GM19025 (cell line): ENCODE measurements around the gene DACT3.

ENCODE experiments used
- ATAC-seq: cut with Tn5 transposase; IDR thresholded peaks from one replicate; pipeline ENCODE4 v1.9.1; 2021; ENCODE audit warnings: mild to moderate bottlenecking, low read depth, moderate library complexity; ENCODE audit not compliant: unreplicated experiment

Gene DACT3

GRCh38 chr19:46661020-46661731, at the start of gene DACT3:
Gene DACT3 (minus strand): TSS chr19:46661182. CDS start chr19:46661064, 118 bp downstream.
- ATAC-seq, result peak; percentile 94

- no peak for ATAC-seq
These were observed 49.7 kb upstream of the DACT3 start for GRCh38 chr19:46710687-46711086.

- ATAC-seq, result no peak
These were observed 43.5 kb upstream of the DACT3 start for GRCh38 chr19:46704379-46705076.

- no peak for ATAC-seq
These were observed 39.7 kb upstream of the DACT3 start for GRCh38 chr19:46700704-46701103.

GRCh38 chr19:46698395-46699321, 37.7 kb upstream of the DACT3 start:
- no peak for ATAC-seq

GRCh38 chr19:46697204-46697960, 36.4 kb upstream of the DACT3 start:
- no peak for ATAC-seq

GRCh38 chr19:46696866-46697203, 35.9 kb upstream of the DACT3 start:
- ATAC-seq, result no peak

- ATAC-seq, result no peak
These were observed 35.1 kb upstream of the DACT3 start for GRCh38 chr19:46696052-46696451.

GRCh38 chr19:46693760-46694159, 32.8 kb upstream of the DACT3 start:
- ATAC-seq, result no peak

- no peak for ATAC-seq
These were observed 32.1 kb upstream of the DACT3 start for GRCh38 chr19:46692918-46693722.

GRCh38 chr19:46691948-46692347, 31.0 kb upstream of the DACT3 start:
- ATAC-seq, result no peak

- no peak for ATAC-seq
These were observed 30.1 kb upstream of the DACT3 start for GRCh38 chr19:46691104-46691503.

- ATAC-seq, result no peak
These were observed 28.4 kb upstream of the DACT3 start for GRCh38 chr19:46689358-46689757.

GRCh38 chr19:46687438-46688145, 26.6 kb upstream of the DACT3 start:
- no peak for ATAC-seq

GRCh38 chr19:46685189-46685588, 24.2 kb upstream of the DACT3 start:
- no peak for ATAC-seq

GRCh38 chr19:46678110-46678732, 17.2 kb upstream of the DACT3 start:
- no peak for ATAC-seq

- no peak for ATAC-seq
These were observed 13.6 kb upstream of the DACT3 start for GRCh38 chr19:46674416-46675178.

- no peak for ATAC-seq
These were observed 9.8 kb upstream of the DACT3 start for GRCh38 chr19:46670813-46671212.
